Adrenal gland (tissue), 12 donors: Measurements from ENCODE around the gene TFR2. TPM values are rescaled to one million over a fixed set of nuclear protein-coding genes. Genes with fewer than 3 reads are reported as not detected.
"Not testable (repeated sequence)": the region's sequence is repeated elsewhere in the genome, so short reads cannot be mapped to it uniquely, and the experiment has no call there.

Experiments used
- DNase-seq, 7 donors: peaks; one replicate each; pipeline ENCODE4 v3.0.0-alpha.2; 2019 to 2020
- H3K27ac ChIP-seq, 5 donors: fragments of 200-600 bp; sonication (generic) in 4 of 5; 1 replicate in 3 of 5; 2 replicates in 2 of 5; pipeline versions ENCODE4 v1.5.1 to v1.8.0; 2016 to 2020; ENCODE audit warnings: mild to moderate bottlenecking in 1 of 5
- H3K27me3 ChIP-seq: fragments of 200-600 bp; 2 replicates; pipeline ENCODE4 v1.8.0; 2021
- H3K36me3 ChIP-seq, 2 donors: fragments of 200-600 bp; replicated peaks in 1 of 2; 1 replicate in 1 of 2; 2 replicates in 1 of 2; pipeline versions ENCODE4 v1.5.1 to v1.8.0; 2018 to 2022
- H3K4me1 ChIP-seq, 2 donors: fragments of 200-600 bp; replicated peaks in 1 of 2; 1 replicate in 1 of 2; 2 replicates in 1 of 2; pipeline versions ENCODE4 v1.5.1 to v1.8.0; 2018 to 2021
- H3K4me3 ChIP-seq, 4 donors: fragments of 200-600 bp; sonication (generic) in 3 of 4; one replicate each; pipeline ENCODE4 v1.5.1; 2016 to 2018
- H3K9me3 ChIP-seq, 3 donors: fragments of 200-600 bp; sonication (generic) in 1 of 3; replicated peaks in 1 of 3; 1 replicate in 2 of 3; 2 replicates in 1 of 3; pipeline versions ENCODE4 v1.5.1 to v1.8.0; 2016 to 2021
- CTCF ChIP-seq, 6 experiments: fragments of 450-650 bp in 4 of 6; fragments of 200-600 bp in 2 of 6; sonication (generic) in 1 of 6; IDR thresholded peaks; 1 replicate in 5 of 6; 2 replicates in 1 of 6; pipeline versions ENCODE4 v1.5.1 to v1.8.0; 2016 to 2021; ENCODE audit warnings: antibody characterized with exemption in 6 of 6, mild to moderate bottlenecking in 2 of 6, moderate library complexity in 1 of 6
- POLR2A ChIP-seq, 2 donors: fragments of 450-650 bp; IDR thresholded peaks; one replicate each; pipeline ENCODE4 v1.6.1; 2017; ENCODE audit warnings: antibody characterized with exemption in 2 of 2, mild to moderate bottlenecking in 2 of 2, moderate library complexity in 1 of 2
- WGBS, 4 donors: extraction: QIAGEN DNeasy Blood & Tissue Kit in 2 of 4; methylation state at CpG; one replicate each; pipeline versions ENCODE4 v1.1.5 to v1.1.7; 2013 to 2017; 5-methylcytosine and 5-hydroxymethylcytosine counted together
- intact Hi-C, 2 donors: fragments of 100-400 bp; cut with DNase I; formaldehyde crosslinking; loops; one replicate each; pipeline versions ENCODE4 v1.14.1 to v1.15.0; 2022 to 2023
- polyA plus RNA-seq, 3 donors: library from polyadenylated mRNA; stranded (reverse); fragments of 200-250 nt in 2 of 3; fragments of 350-450 nt in 1 of 3; fragmentation: Illumina TruSeq in 1 of 3; extraction: RNeasy Lipid Tissue Mini Kit (QIAGEN cat#74804) in 1 of 3; gene quantifications; one replicate each; pipeline ENCODE4 v1.2.3, GENCODE V29; 2013 to 2014
- total RNA-seq, 9 donors: library from RNA; depleted of rRNA in 4 of 9; stranded (reverse); fragments of >200 nt in 4 of 9; fragments of 120-200 nt in 1 of 9; fragmentation: NEBNext Ultra II Directional in 1 of 9; extraction: Animal tissue kit (Norgen Biotek cat#: 25700) in 1 of 9; gene quantifications; one replicate each; pipeline versions ENCODE4 v1.1.0 to v1.2.4, GENCODE V29; 2013 to 2023
- donor health status: healthy with polysubstance abuse.
- donor health status: Bipolar disorder and iron deficiency.
- donor health status: DM: yes; HTN: yes; CAD: no.
- donor health status: DM: no; HTN: no; CAD: no.
- donor health status: DM: no; HTN: no; CAD: no.
- donor health status: DM: yes; HTN: yes; CAD: no.

Gene TFR2
- total and polyA plus RNA-seq, 12 donors = 0.24 to 6.7 (median 1.3) TPM

DNA sequence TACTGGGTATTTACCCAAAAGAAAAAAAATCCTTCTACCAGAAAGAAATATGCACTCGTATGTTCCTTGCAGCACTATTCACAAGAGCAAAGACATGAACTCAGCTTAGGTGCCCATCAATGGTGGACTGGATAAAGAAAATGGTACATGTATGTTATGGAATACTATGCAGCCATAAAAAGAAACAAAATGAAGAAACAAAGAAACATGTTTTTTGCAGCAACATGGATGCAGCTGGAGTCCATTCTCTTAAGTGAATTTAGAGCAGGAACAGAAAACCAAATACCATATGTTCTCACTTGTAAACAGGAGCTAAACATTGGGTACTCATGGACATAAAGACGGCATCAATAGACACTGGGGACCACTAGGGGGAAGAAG, 26.7 kb upstream of the TFR2 start:
- Histone ChIP-seq H3K27me3 (no peaks in the 10 kb centered on the region), H3K27ac (no peak overlapping the region), H3K36me3 (no peaks in the 10 kb centered on the region), H3K4me3 (no peak overlapping the region), H3K9me3 (no peaks in the 10 kb centered on the region), H3K4me1 (no peaks in the 10 kb centered on the region)
- no peak for DNase-seq
- WGBS, 4 donors = 68 to 90% (median 85%) methylated on average over 2 of the region's 2 CpGs
- TF ChIP-seq CTCF (IDR thresholded peaks at IDR 0.05) = no peak
- TF ChIP-seq POLR2A (IDR thresholded peaks at IDR 0.05) = no peak
- intact Hi-C loops = no loop called here

- Histone ChIP-seq H3K27ac (no peak overlapping the region), H3K36me3 (no peaks in the 10 kb centered on the region), H3K4me1 (no peaks in the 10 kb centered on the region), H3K9me3 (no peaks in the 10 kb centered on the region), H3K27me3 (no peaks in the 10 kb centered on the region), H3K4me3 (no peak overlapping the region)
- DNase-seq = no peak
- 75 to 78% (median 77%) methylated on average over 16 of the region's 16 CpGs for WGBS, 4 donors
- intact Hi-C loops = no loop called here
- TF ChIP-seq CTCF (IDR thresholded peaks at IDR 0.05) = no peak
- no peak for TF ChIP-seq POLR2A (IDR thresholded peaks at IDR 0.05)
These were observed 26.1 kb upstream of the TFR2 start for GRCh38 chr7:100667331-100668068.

- intact Hi-C loops = no loop called here
- Histone ChIP-seq H3K36me3 (no peaks in the 10 kb centered on the region), H3K4me1 (no peaks in the 10 kb centered on the region), H3K27me3 (no peaks in the 10 kb centered on the region), H3K4me3 (no peak overlapping the region), H3K27ac (no peak overlapping the region), H3K9me3 (no peaks in the 10 kb centered on the region)
- DNase-seq = no peak
- WGBS, 4 donors = 91 to 99% (median 96%) methylated on average over 5 of the region's 5 CpGs
- TF ChIP-seq CTCF (IDR thresholded peaks at IDR 0.05) (no peak), POLR2A (IDR thresholded peaks at IDR 0.05) (no peak)
These were observed 23.9 kb upstream of the TFR2 start for GRCh38 chr7:100665168-100665726.

DNA sequence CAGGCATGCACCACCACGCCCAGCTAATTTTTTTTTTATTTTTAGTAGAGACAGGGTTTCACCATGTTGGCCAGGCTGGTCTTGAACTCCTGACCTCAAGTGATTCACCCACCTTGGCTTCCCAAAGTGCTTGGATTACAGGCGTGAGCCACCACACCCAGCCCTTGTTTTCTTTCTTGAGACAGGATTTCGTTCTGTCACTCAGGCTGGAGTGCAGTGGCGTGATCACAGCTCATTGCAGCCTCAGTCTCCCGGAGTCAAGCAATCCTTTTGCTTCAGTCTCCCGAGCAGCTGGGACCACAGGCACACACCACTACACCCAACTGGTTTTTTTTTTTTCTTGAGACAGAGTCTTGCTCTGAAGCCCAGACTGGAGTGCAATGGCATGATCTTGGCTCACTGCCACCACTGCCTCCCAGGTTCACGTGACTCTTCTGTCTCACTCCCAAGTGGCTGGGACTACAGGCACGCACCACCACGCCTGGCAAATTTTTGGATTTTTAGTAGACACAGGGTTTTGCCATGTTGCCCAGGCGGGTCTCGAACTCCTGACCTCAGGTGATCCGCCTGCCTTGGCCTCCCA, 20.9 kb upstream of the TFR2 start:
- H3K27me3 ChIP-seq, H3K4me3 ChIP-seq, H3K9me3 ChIP-seq, intact Hi-C loops, H3K36me3 ChIP-seq, H3K4me1 ChIP-seq, H3K27ac ChIP-seq: not testable (repeated sequence)
- peak in 4 of 7 donors; percentile 41 to 62 (median 55) for DNase-seq
- WGBS, 4 donors = 69 to 74% (median 73%) methylated on average over 12 of the region's 12 CpGs
